Subcutaneous adipose tissue (tissue), 4 donors: ENCODE measurements around the gene CFAP119. TPM values are rescaled to one million over a fixed set of nuclear protein-coding genes. Genes with fewer than 3 reads are reported as not detected.

Experiments
- total RNA-seq, 4 donors: library from RNA; depleted of rRNA; stranded (reverse); fragments of >200 nt; gene quantifications; one replicate each; pipeline ENCODE4 v1.1.0, GENCODE V29; 2016
- TF ChIP-seq, protein P1 (sequence below): fragments of 450-650 bp; IDR thresholded peaks from one replicate; pipeline ENCODE4 v1.5.1; 2016; ENCODE audit warnings: low read depth, mild to moderate bottlenecking, control low read depth, antibody characterized with exemption, moderate library complexity

Gene CFAP119
- total RNA-seq, 4 donors from 2014 or later, result 1.9 to 6.2 (median 2.7) TPM; not detected in 1

DNA sequence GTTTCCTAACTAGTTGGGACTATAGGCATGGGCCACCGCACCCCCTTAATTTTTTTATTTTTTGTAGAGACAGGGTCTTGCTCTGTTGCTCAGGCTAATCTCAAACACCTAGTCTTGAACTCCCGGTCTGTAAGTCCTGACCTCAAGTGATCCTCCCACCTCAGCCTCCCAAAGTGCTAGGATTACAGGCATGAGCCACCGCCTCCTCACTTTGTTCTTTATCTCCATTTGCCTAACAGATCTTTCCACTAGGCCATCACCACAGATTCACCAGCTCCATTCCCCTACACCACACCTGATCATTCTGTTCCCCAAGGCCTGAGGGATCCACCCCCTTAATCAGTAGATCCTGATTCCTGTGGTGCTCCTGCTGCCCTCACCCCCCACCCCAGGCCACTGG, 32.8 kb upstream of the CFAP119 start:
- TF ChIP-seq, protein P1, sequence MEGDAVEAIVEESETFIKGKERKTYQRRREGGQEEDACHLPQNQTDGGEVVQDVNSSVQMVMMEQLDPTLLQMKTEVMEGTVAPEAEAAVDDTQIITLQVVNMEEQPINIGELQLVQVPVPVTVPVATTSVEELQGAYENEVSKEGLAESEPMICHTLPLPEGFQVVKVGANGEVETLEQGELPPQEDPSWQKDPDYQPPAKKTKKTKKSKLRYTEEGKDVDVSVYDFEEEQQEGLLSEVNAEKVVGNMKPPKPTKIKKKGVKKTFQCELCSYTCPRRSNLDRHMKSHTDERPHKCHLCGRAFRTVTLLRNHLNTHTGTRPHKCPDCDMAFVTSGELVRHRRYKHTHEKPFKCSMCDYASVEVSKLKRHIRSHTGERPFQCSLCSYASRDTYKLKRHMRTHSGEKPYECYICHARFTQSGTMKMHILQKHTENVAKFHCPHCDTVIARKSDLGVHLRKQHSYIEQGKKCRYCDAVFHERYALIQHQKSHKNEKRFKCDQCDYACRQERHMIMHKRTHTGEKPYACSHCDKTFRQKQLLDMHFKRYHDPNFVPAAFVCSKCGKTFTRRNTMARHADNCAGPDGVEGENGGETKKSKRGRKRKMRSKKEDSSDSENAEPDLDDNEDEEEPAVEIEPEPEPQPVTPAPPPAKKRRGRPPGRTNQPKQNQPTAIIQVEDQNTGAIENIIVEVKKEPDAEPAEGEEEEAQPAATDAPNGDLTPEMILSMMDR, result no peak

DNA sequence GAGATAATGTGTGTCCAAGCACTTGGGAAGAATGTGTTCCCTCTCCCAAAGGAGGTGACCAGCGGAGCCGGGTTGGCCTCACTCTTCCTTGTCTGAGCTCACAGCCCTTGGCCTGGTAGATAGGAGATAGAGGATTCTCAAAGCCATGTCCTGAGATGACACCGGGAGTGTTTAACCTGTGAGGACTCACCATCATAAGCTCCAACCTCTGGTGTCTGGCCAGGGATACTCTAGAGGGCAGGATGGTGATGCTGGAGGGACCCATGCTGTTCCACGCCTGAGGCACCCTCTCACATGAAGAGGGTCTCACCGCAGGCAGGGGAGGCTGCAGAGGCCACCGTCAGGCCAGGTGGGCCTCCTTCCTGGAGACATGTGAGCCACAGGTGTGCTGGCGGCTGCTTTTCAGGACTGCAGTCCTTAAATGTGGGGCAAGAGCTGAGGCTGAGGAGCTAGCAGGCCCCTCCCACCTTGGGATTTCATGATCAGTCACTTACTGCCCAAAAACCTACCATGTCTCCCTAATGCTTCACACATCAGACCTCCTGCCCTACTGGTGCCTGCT, 31.7 kb upstream of the CFAP119 start:
- TF ChIP-seq, protein P1, result no peak

DNA sequence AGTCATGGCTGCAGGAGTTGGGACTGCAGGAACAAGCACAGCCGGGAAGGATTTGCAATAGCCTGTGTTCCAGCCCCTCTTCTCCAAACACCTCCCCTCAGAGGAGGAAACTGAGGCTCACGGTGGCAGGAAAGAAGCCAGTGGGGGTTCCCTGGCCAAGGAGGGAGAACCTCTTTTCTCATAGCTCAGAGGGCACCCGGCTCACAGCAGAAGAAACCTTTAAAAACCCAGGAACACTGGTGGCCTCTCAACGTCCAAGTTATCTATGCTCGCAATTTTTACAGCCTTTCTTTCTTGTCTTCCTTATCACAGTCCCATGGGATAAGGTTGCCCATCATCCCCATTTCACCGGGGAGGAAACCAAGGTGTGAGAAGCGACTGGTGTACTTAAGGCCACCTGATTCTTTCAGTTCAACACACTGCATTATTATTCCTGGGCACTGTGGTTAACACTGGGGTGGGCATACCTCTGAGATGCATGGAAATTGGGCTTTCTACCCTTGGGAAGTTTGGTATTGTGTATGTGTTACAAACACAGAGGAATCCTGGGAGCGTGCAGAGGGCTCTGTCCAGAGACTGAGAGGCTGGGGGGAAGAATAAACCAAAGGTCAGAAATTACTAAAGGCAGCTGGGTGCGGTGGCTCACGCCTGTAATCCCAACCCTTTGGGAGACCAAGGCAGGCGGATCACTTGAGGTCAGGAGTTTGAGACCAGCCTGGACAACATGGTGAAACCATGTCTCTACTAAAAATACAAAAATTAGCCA, 25.9 kb upstream of the CFAP119 start:
- TF ChIP-seq, protein P1, result no peak

DNA sequence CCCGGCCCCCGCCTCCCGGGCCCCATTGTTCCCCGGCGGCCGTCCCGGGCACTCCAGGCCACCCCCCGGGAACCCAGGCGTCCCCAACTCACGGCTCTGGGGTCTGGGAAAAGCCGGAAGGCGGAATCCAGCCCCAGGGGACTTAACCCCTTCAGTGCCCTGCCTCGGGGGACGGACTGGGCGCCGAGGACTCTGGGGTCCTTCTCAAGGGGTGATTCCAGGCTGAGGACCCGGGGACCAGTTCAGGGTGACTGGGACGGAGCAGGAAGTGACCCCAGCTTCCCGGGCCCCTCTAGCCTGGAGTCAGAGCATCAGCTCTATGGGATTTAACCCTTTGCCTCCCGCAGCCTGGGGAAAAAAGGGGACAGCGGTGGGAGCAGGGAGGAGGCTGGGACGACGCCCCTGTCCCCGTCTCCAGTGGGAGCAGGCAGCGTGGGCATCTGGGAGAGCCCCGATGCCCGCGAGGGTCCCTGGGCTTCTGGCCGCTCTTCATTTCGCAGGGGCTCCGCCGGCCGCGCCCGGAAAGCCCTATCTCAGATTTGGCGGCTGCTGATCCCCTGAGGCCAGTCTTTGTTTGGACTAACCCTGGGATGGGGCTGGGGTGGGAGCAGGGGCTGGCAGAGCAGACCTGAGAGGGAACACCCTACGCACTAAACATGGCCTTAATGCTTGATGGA, 25.2 kb upstream of the CFAP119 start, which contains the start of gene ZNF629:
Gene ZNF629, minus strand, starts transcription at position 270 of the 677 bp plus-strand sequence. CDS start 2,723 bp downstream, outside the sequence.
- TF ChIP-seq, protein P1, result no peak

DNA sequence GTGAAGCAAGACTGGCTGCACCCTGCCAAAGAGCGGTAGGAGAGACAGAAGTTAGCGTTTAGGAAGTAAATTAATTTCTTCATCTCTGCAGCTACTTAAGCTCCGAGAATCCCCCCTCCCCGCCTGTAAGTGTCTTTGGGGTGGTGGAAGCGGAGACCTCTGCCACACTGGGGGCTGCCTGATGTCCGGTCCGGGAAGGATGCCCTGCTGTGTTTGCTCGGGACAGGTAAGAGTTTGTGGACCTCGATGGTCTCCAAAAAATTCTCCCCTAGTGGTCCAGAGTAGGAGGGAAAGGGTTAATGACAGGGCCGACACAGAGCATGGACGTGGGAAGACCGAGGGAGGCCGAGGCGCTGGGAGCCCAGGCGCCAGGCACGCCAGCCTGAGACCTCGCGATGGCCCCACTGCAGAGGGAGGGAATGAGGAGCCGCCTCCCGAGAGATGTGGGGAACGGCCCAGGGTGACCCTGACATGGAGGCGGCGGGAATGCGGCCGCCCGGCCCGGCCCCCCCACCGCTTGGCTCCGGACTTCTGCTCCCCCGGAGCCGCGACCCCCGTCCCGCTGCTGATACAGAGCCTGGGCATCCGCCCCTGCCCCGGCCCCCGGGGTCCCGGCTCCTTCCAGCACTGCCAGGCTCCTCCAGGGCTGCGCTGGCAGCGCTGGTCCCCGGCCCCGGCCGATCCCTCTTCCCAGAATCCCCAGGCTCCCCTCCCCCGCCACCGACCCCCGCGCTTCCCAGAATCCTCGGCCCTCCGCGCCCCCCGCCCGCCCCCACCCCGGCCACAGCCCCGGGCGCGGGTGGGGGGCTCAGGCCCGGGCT, 24.5 kb upstream of the CFAP119 start:
- TF ChIP-seq, protein P1, result no peak

DNA sequence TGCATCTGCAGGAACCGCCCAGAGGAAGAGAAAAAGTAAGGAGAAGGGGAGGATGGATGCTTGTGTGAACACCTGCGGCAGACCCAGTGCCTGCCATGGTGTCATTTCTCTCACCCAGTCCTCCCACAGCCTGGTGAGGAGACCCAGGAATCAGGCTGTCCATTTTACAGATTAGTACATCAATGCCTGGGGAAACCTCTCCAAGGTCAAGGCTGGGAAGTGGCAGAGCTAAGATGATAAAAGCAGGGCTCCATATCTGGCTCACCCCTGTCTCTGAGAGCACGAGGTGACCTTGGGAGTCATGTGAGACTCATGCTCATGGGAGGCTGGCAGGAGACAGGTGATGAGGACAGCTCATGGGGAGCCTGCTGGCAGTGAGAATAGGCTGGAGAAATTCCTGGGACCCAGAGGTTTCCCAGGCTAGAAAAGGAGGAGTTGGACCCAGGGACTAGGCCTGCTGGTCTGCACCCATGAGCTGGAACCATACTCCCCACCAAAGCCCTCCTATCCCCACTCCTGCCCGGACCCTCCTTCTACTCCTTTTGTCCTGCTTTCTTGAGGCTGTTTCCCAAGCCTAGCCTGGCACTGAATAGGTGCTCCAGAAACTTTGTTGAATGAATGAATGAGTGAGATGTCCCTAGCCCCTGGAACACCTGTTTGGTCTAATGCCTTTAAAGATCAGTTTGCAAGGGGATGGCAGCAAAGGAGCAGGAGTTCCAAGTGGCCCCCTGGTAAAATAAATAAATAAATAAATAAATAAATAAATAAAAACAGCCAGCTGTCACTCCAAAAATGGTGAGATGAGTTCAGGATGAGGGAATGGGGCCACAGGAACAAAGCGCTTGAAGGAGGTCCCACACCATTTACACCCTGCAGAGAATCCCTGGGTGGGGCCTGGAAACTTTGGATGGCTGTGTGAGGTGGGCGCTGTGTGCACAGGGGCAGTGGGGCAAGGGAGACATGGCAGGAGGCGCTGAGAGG, 23.6 kb upstream of the CFAP119 start:
- TF ChIP-seq, protein P1, result no peak
